Adrenal gland (tissue), 5 donors: ENCODE results near the gene MPEG1.

ENCODE experiments used
- POLR2A ChIP-seq, 2 donors: fragments of 450-650 bp; IDR thresholded peaks; one replicate each; pipeline ENCODE4 v1.6.1; 2017; ENCODE audit warnings: antibody characterized with exemption in 2 of 2, mild to moderate bottlenecking in 2 of 2, moderate library complexity in 1 of 2
- TF ChIP-seq, protein P1 (sequence below), 6 experiments: fragments of 450-650 bp in 4 of 6; fragments of 200-600 bp in 2 of 6; sonication (generic) in 1 of 6; IDR thresholded peaks; 1 replicate in 5 of 6; 2 replicates in 1 of 6; pipeline versions ENCODE4 v1.5.1 to v1.8.0; 2016 to 2021; ENCODE audit warnings: antibody characterized with exemption in 6 of 6, mild to moderate bottlenecking in 2 of 6, moderate library complexity in 1 of 6
- donor health status: DM: no; HTN: no; CAD: no.

DNA sequence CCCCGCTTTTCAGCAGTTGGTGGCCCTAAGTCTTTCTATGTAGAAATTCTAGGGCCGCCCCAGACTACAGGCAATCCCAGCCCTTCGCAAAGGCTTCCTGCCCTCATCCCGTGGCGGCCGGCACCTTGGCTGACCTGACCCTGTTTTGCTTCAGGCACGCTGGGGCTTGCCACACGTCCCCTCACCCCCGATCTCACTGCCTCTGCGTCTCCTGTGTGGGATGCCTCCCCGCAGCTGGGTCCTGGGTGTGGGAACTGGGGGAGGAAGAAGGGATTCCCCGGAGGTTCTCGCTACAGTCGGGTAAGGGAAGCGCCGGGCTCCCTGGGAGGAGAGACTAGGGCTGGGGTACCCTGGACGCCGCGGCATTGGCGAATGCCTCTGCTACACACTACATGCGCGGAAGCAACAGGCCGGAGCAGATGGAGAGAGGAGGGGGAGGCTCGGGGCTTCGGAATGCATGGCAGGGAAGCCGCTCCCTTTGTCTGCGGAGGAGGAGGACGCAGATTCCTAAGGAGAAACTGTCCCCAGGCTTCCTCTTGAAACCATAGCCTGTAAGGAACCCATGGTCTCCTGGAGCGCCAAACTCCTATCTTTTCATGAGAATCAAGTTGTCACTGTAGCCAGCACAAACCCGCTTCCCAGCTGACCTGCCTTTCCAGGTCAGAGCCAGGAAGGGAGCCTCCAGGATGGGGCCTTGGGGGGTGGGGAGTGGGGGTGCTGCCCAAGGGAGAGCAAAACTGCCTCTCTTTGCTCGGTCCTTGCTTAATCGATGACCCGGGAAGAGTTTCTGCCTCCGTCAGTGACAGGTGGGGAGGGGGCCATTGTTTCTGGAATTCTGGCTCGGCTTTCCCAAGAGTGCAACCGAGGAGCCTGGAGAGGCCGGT lies 39.4 kb downstream of the MPEG1 start:
- TF ChIP-seq POLR2A (IDR thresholded peaks at IDR 0.05) = no peak
- TF ChIP-seq, protein P1, sequence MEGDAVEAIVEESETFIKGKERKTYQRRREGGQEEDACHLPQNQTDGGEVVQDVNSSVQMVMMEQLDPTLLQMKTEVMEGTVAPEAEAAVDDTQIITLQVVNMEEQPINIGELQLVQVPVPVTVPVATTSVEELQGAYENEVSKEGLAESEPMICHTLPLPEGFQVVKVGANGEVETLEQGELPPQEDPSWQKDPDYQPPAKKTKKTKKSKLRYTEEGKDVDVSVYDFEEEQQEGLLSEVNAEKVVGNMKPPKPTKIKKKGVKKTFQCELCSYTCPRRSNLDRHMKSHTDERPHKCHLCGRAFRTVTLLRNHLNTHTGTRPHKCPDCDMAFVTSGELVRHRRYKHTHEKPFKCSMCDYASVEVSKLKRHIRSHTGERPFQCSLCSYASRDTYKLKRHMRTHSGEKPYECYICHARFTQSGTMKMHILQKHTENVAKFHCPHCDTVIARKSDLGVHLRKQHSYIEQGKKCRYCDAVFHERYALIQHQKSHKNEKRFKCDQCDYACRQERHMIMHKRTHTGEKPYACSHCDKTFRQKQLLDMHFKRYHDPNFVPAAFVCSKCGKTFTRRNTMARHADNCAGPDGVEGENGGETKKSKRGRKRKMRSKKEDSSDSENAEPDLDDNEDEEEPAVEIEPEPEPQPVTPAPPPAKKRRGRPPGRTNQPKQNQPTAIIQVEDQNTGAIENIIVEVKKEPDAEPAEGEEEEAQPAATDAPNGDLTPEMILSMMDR (IDR thresholded peaks at IDR 0.05) = no peak
